ENCODE measurements around the gene CALB2. TPM values are rescaled to one million over a fixed set of nuclear protein-coding genes. Genes with fewer than 3 reads are reported as not detected.

The CALB2 gene
- total and polyA plus RNA-seq, 2 of the 8 experiments (the other 6 are each of a cell fraction or from before 2014, with no cell fraction given) = 1.9 to 2.6 TPM

DNA sequence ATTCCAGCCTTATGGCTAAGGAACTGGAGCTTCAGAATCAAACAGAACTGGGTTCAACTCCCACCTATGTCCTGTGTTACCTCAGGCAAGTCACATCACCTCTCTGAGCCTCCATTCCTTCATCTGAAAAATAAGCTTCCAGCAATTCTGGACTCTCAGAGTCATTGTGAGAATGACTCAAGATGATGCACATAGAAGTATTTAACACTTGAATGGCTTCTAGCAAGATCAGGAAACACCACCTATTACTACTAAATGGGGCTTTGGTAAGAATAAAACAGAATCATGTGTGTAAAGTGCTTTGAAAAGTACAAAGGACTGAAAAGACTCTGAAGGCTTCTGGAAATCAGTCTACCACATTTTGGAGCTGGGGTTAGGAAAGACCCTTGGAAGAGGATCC is 30.8 kb upstream of the CALB2 start:
- Histone ChIP-seq H3K4me3 (ENCODE audit: extremely low read depth in 1 of 4, insufficient read depth in 2 of 4, low read depth in 3 of 4, low read length in 4 of 4) (no peak overlapping the region), H4K20me1 (replicated peaks in 1 of 2; ENCODE audit: control insufficient read depth in 1 of 2, insufficient read depth in 2 of 2, low read length in 2 of 2) (no peaks in the 10 kb centered on the region), H2BK12ac (ENCODE audit: low read depth, low read length) (no peak overlapping the region), H3K9ac (replicated peaks in 1 of 4; ENCODE audit: extremely low read depth in 1 of 4, low read depth in 3 of 4, low read length in 3 of 4) (no peak overlapping the region), H2BK5ac (ENCODE audit: low read depth, low read length) (no peak overlapping the region), H3K18ac (ENCODE audit: extremely low read depth, low read length) (no peak overlapping the region), H3K27ac (ENCODE audit: low read depth, low read length) (no peak overlapping the region), H3K56ac (replicated peaks; ENCODE audit: insufficient read length, low read depth, low read length) (no peak overlapping the region), H3K36me3 (ENCODE audit: control insufficient read depth in 2 of 4, insufficient read depth in 4 of 4, low read length in 3 of 4) (no peaks in the 10 kb centered on the region), H4K91ac (replicated peaks; ENCODE audit: insufficient read length, low read length) (no peak overlapping the region), H3K9me3 (ENCODE audit: insufficient read depth in 2 of 2, low read depth in 1 of 2, low read length in 1 of 2) (no peaks in the 10 kb centered on the region), H3K79me2 (ENCODE audit: control insufficient read depth in 1 of 2, insufficient read depth in 2 of 2, low read length in 2 of 2) (no peaks in the 10 kb centered on the region), H3K14ac (ENCODE audit: insufficient read length) (no peak overlapping the region), H2BK15ac (ENCODE audit: low read length) (no peak overlapping the region), H4K8ac (ENCODE audit: extremely low read depth, insufficient read depth, low read length) (no peak overlapping the region; the same call in 1 of the 2 replicates), H2AK5ac (ENCODE audit: low read depth, low read length) (no peak overlapping the region), H3K4me1 (replicated peaks in 1 of 4; ENCODE audit: control insufficient read depth in 3 of 4, insufficient read depth in 4 of 4, low read length in 3 of 4) (peaks cover 0 to 5% (median under 1%) of the 10 kb centered on the region in 4 experiments; a peak in 2 of 7 replicates), H3K79me1 (ENCODE audit: low read depth, low read length) (no peaks in the 10 kb centered on the region), H2BK20ac (ENCODE audit: low read length) (no peak overlapping the region), H2BK120ac (replicated peaks; ENCODE audit: low read depth, low read length) (no peak overlapping the region), H3K23me2 (ENCODE audit: low read depth, low read length) (no peaks in the 10 kb centered on the region), H3K4me2 (ENCODE audit: insufficient read depth in 1 of 2, low read depth in 2 of 2, low read length in 2 of 2) (no peak overlapping the region), H2AFZ (ENCODE audit: low read length) (no peak overlapping the region), H4K5ac (ENCODE audit: insufficient read length, low read depth, low read length) (no peak overlapping the region), H3K23ac (ENCODE audit: insufficient read length) (no peak overlapping the region), H3K4ac (replicated peaks; ENCODE audit: insufficient read length, low read depth, low read length) (no peak overlapping the region), H3K27me3 (replicated peaks in 1 of 4; ENCODE audit: control insufficient read depth in 3 of 4, extremely low read depth in 1 of 4, insufficient read depth in 3 of 4, low read length in 3 of 4) (no peaks in the 10 kb centered on the region)
- DNase-seq (ENCODE audit: low read depth in 1 of 2, low spot score in 2 of 2) (no peak), FAIRE-seq (no peak)
- ChIA-PET CTCF (ENCODE audit: partially characterized antibody) (interaction anchor here (1.0 to 2.0 kb wide), 5 partner anchors 9 to 84 kb away, joined by 3 to 9 read pairs (median 4); no protein-coding TSS in a partner anchor), POLR2A (ENCODE audit: partially characterized antibody) (no interaction called here)
- TF ChIP-seq ZNF274 (IDR thresholded peaks at IDR 0.05; ENCODE audit: borderline replicate concordance, extremely low read depth, low read length) (no peak), BACH1 (IDR thresholded peaks at IDR 0.05; ENCODE audit: low read length) (no peak), ASH2L (IDR thresholded peaks at IDR 0.05; ENCODE audit: low read length) (no peak), NANOG (IDR thresholded peaks at IDR 0.05; ENCODE audit: insufficient read depth, low read depth, low read length, poor library complexity, severe bottlenecking) (no peak), NRF1 (IDR thresholded peaks at IDR 0.05; ENCODE audit: low read depth, low read length) (no peak), EP300 (IDR thresholded peaks at IDR 0.05; ENCODE audit: borderline replicate concordance in 1 of 2, low read depth in 2 of 2, low read length in 2 of 2) (no peak), POU5F1 (IDR thresholded peaks at IDR 0.05; ENCODE audit: low read depth, low read length) (no peak), SRF (IDR thresholded peaks at IDR 0.05; ENCODE audit: low read depth, low read length) (no peak)
- TF ChIP-seq, protein P1, sequence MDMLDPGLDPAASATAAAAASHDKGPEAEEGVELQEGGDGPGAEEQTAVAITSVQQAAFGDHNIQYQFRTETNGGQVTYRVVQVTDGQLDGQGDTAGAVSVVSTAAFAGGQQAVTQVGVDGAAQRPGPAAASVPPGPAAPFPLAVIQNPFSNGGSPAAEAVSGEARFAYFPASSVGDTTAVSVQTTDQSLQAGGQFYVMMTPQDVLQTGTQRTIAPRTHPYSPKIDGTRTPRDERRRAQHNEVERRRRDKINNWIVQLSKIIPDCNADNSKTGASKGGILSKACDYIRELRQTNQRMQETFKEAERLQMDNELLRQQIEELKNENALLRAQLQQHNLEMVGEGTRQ (IDR thresholded peaks at IDR 0.05; ENCODE audit: low read length) = no peak
- TF ChIP-seq, protein P2, sequence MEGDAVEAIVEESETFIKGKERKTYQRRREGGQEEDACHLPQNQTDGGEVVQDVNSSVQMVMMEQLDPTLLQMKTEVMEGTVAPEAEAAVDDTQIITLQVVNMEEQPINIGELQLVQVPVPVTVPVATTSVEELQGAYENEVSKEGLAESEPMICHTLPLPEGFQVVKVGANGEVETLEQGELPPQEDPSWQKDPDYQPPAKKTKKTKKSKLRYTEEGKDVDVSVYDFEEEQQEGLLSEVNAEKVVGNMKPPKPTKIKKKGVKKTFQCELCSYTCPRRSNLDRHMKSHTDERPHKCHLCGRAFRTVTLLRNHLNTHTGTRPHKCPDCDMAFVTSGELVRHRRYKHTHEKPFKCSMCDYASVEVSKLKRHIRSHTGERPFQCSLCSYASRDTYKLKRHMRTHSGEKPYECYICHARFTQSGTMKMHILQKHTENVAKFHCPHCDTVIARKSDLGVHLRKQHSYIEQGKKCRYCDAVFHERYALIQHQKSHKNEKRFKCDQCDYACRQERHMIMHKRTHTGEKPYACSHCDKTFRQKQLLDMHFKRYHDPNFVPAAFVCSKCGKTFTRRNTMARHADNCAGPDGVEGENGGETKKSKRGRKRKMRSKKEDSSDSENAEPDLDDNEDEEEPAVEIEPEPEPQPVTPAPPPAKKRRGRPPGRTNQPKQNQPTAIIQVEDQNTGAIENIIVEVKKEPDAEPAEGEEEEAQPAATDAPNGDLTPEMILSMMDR (IDR thresholded peaks at IDR 0.05; ENCODE audit: control extremely low read depth in 1 of 3, insufficient read depth in 1 of 3, low read depth in 1 of 3, low read length in 3 of 3) = no peak

All from H1 (cell line).